WTC11 (cell line): ENCODE data around the gene CDSN. TPM values are rescaled to one million over a fixed set of nuclear protein-coding genes. Genes with fewer than 3 reads are reported as not detected.

ENCODE experiments used
- ATAC-seq: fragments of 200-7000 bp; cut with Tn5 transposase; 2 replicates; pipeline ENCODE4 v1.10.0; 2021; ENCODE audit warnings: mild to moderate bottlenecking, moderate library complexity
- CTCF ChIA-PET: fragments of 300-600 bp; sonication (Branson Sonifier 250); formaldehyde crosslinking; loops from one replicate; lab custom pipeline; 2021; ENCODE audit warnings: antibody characterized with exemption; lab: Charles Lee
- POLR2A ChIA-PET: fragments of 350-600 bp; sonication (Branson Sonifier 250); formaldehyde crosslinking; loops from one replicate; lab custom pipeline; 2021; ENCODE audit warnings: antibody characterized with exemption; lab: Charles Lee
- DNase-seq: peaks from one replicate; pipeline ENCODE4 v3.0.0; 2021; ENCODE audit warnings: low spot score
- H3K27ac Mint-ChIP-seq: 2 replicates; pipeline ENCODE4 v1.8.0; 2021; ENCODE audit warnings: mixed read lengths
- H3K27me3 Mint-ChIP-seq: 2 replicates; pipeline ENCODE4 v1.8.0; 2021; ENCODE audit warnings: low read depth, mild to moderate bottlenecking, moderate library complexity, mixed read lengths
- H3K36me3 Mint-ChIP-seq: 2 replicates; pipeline ENCODE4 v1.8.0; 2021; ENCODE audit warnings: mixed read lengths
- H3K4me1 Mint-ChIP-seq: 2 replicates; pipeline ENCODE4 v1.8.0; 2022; ENCODE audit warnings: mixed read lengths
- H3K4me3 Mint-ChIP-seq: 2 replicates; pipeline ENCODE4 v1.8.0; 2021; ENCODE audit warnings: mild to moderate bottlenecking, moderate library complexity, mixed read lengths
- H3K9me3 Mint-ChIP-seq: 2 replicates; pipeline ENCODE4 v1.8.0; 2021; ENCODE audit warnings: mixed read lengths
- CREB1 ChIP-seq: sonication (generic); formaldehyde crosslinking; IDR thresholded peaks from 2 replicates; pipeline ENCODE4 v1.8.0; 2023; ENCODE audit warnings: mild to moderate bottlenecking, missing genetic modification reagents
- ESRRA ChIP-seq: sonication (generic); formaldehyde crosslinking; IDR thresholded peaks from 2 replicates; pipeline ENCODE4 v1.8.1; 2022; ENCODE audit warnings: mild to moderate bottlenecking, missing genetic modification reagents, borderline replicate concordance
- FOXK1 ChIP-seq: sonication (generic); formaldehyde crosslinking; IDR thresholded peaks from 2 replicates; pipeline ENCODE4 v1.8.0; 2022; ENCODE audit warnings: mild to moderate bottlenecking, moderate library complexity, missing genetic modification reagents
- JAZF1 ChIP-seq: fragments of 250-450 bp; sonication (Bioruptor Pico); IDR thresholded peaks from 2 replicates; pipeline ENCODE4 v1.9.0; 2021; ENCODE audit warnings: moderate library complexity, mild to moderate bottlenecking, inconsistent platforms
- MAX ChIP-seq: sonication (generic); formaldehyde crosslinking; IDR thresholded peaks from 2 replicates; pipeline ENCODE4 v1.8.0; 2022; ENCODE audit warnings: mild to moderate bottlenecking, missing genetic modification reagents
- MLX ChIP-seq: sonication (generic); formaldehyde crosslinking; IDR thresholded peaks from 2 replicates; pipeline ENCODE4 v1.8.1; 2023; ENCODE audit warnings: mild to moderate bottlenecking, missing genetic modification reagents, moderate library complexity
- NFATC4 ChIP-seq: fragments of 250-450 bp; sonication (Bioruptor Pico); IDR thresholded peaks from 2 replicates; pipeline ENCODE4 v1.9.0; 2021; ENCODE audit warnings: mild to moderate bottlenecking
- NR1H2 ChIP-seq: sonication (generic); formaldehyde crosslinking; IDR thresholded peaks from 2 replicates; pipeline ENCODE4 v1.9.0; 2021; ENCODE audit warnings: mild to moderate bottlenecking, moderate library complexity, missing genetic modification reagents
- PRDM15 ChIP-seq: sonication (generic); formaldehyde crosslinking; IDR thresholded peaks from 2 replicates; pipeline ENCODE4 v1.8.0; 2022; ENCODE audit warnings: missing genetic modification reagents
- PRRX2 ChIP-seq: fragments of 250-450 bp; sonication (Bioruptor Pico); IDR thresholded peaks from 2 replicates; pipeline ENCODE4 v1.8.0; 2021; ENCODE audit warnings: mild to moderate bottlenecking
- SP1 ChIP-seq: sonication (generic); formaldehyde crosslinking; conservative IDR thresholded peaks from 2 replicates; pipeline ENCODE4 v1.8.1; 2022; ENCODE audit warnings: missing genetic modification reagents
- ZNF121 ChIP-seq: sonication (generic); formaldehyde crosslinking; IDR thresholded peaks from 2 replicates; pipeline ENCODE4 v1.8.0; 2023; ENCODE audit warnings: missing genetic modification reagents
- ZNF263 ChIP-seq: sonication (generic); formaldehyde crosslinking; IDR thresholded peaks from 2 replicates; pipeline ENCODE4 v1.8.1; 2022; ENCODE audit warnings: low read depth, mild to moderate bottlenecking, moderate library complexity, missing genetic modification reagents
- ZNF281 ChIP-seq: sonication (generic); formaldehyde crosslinking; IDR thresholded peaks from 2 replicates; pipeline ENCODE4 v1.8.0; 2023; ENCODE audit warnings: mild to moderate bottlenecking, missing genetic modification reagents
- ZNF317 ChIP-seq: sonication (generic); formaldehyde crosslinking; IDR thresholded peaks from 2 replicates; pipeline ENCODE4 v1.8.1; 2023; ENCODE audit warnings: low read depth, mild to moderate bottlenecking, moderate library complexity, missing genetic modification reagents, borderline replicate concordance
- ZNF512 ChIP-seq: sonication (generic); formaldehyde crosslinking; IDR thresholded peaks from 2 replicates; pipeline ENCODE4 v1.8.1; 2022; ENCODE audit warnings: missing genetic modification reagents, borderline replicate concordance
- total RNA-seq: library from RNA; stranded (reverse); gene quantifications from 3 replicates; pipeline ENCODE4 v1.2.3, GENCODE V29; 2021
- TF ChIP-seq, protein P1 (sequence below): fragments of 250-450 bp; sonication (Bioruptor Pico); IDR thresholded peaks from 2 replicates; pipeline ENCODE4 v1.8.0; 2021; ENCODE audit warnings: mild to moderate bottlenecking
- TF ChIP-seq, protein P2 (sequence below): sonication (generic); formaldehyde crosslinking; IDR thresholded peaks from 2 replicates; pipeline ENCODE4 v1.8.0; 2022; ENCODE audit warnings: mild to moderate bottlenecking, missing genetic modification reagents
- TF ChIP-seq, protein P3 (sequence below): fragments of 250-450 bp; sonication (Bioruptor Pico); IDR thresholded peaks from 2 replicates; pipeline ENCODE4 v1.9.0; 2021; ENCODE audit warnings: mild to moderate bottlenecking
- TF ChIP-seq, protein P4 (sequence below): sonication (generic); formaldehyde crosslinking; IDR thresholded peaks from 2 replicates; pipeline ENCODE4 v1.8.1; 2022; ENCODE audit warnings: mild to moderate bottlenecking, missing genetic modification reagents, moderate library complexity, borderline replicate concordance

CDSN gene
- total RNA-seq, 1 experiment from 2014 or later, result not detected

GRCh38 chr6:31114541-31114878, 5.7 kb downstream of the CDSN start, which contains the start of gene PSORS1C1 (continued):
- TF ChIP-seq MLX, result no peak
- no peak for TF ChIP-seq ZNF121 (CRISPR knock-in tag)
- no peak for TF ChIP-seq ZNF512 (CRISPR knock-in tag)
- TF ChIP-seq MAX (CRISPR knock-in tag), result no peak
- no peak for TF ChIP-seq ZNF317 (CRISPR knock-in tag)
- TF ChIP-seq ZNF263 (CRISPR knock-in tag), result no peak
- TF ChIP-seq NFATC4, result no peak
- TF ChIP-seq FOXK1, result no peak

DNA sequence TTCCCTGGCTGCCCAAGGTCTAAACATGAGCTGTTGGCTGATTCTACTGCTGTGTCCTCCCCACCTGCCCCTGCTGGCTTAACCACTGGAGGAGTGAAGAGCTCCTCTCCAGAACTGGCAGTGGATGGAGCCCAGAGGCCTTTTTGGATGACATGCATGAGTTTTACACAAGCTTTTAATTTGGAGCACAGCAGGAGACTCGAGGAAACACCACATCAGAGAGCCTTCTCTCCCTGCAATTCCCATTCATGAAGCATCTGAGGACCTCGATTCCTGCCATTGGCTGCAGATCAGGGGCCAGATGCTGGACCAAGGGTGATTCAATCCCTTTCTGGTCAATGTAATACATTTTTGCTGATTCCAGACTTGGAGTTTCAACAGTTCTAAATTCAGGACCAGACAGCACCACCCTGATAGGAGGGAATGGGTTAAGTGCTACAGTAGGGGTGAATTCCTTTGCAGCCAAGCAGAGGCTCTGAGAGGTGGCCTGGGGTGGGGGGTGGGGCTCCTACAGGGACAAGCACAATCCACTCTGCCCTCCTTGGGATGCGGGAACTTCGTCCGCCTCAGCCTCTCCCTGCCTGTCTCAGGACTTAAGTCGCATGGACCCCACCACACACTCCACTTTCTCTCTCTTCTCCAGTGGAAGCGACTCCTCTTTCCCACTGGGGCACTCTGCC, 6.2 kb downstream of the CDSN start:
- Mint-ChIP-seq H3K27me3 (peaks cover 32% of the 10 kb centered on the region), H3K9me3 (no peaks in the 10 kb centered on the region), H3K36me3 (no peaks in the 10 kb centered on the region), H3K4me3 (no peak overlapping the region), H3K27ac (no peak overlapping the region; the same call in 1 of the 2 replicates), H3K4me1 (peaks cover 39% of the 10 kb centered on the region)
- no peak; the same call in 1 of the 2 replicates for ATAC-seq
- ChIA-PET POLR2A (no interaction called here), CTCF (interaction anchor here (0.6 to 11.0 kb wide), 10 partner anchors 11 to 253 kb away, joined by 3 to 90 read pairs (median 8); partner anchors contain the start of gene VARS2)
- no peak for DNase-seq
- TF ChIP-seq CREB1 (CRISPR knock-in tag) (no peak), SP1 (CRISPR knock-in tag) (no peak), JAZF1 (CRISPR knock-in tag) (no peak), MAX (CRISPR knock-in tag) (no peak), PRRX2 (no peak), PRDM15 (CRISPR knock-in tag) (no peak), ESRRA (CRISPR knock-in tag) (no peak), NR1H2 (CRISPR knock-in tag) (no peak), ZNF281 (CRISPR knock-in tag) (no peak)
- TF ChIP-seq, protein P1, sequence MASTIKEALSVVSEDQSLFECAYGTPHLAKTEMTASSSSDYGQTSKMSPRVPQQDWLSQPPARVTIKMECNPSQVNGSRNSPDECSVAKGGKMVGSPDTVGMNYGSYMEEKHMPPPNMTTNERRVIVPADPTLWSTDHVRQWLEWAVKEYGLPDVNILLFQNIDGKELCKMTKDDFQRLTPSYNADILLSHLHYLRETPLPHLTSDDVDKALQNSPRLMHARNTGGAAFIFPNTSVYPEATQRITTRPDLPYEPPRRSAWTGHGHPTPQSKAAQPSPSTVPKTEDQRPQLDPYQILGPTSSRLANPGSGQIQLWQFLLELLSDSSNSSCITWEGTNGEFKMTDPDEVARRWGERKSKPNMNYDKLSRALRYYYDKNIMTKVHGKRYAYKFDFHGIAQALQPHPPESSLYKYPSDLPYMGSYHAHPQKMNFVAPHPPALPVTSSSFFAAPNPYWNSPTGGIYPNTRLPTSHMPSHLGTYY (CRISPR knock-in tag), result no peak
- TF ChIP-seq, protein P2, sequence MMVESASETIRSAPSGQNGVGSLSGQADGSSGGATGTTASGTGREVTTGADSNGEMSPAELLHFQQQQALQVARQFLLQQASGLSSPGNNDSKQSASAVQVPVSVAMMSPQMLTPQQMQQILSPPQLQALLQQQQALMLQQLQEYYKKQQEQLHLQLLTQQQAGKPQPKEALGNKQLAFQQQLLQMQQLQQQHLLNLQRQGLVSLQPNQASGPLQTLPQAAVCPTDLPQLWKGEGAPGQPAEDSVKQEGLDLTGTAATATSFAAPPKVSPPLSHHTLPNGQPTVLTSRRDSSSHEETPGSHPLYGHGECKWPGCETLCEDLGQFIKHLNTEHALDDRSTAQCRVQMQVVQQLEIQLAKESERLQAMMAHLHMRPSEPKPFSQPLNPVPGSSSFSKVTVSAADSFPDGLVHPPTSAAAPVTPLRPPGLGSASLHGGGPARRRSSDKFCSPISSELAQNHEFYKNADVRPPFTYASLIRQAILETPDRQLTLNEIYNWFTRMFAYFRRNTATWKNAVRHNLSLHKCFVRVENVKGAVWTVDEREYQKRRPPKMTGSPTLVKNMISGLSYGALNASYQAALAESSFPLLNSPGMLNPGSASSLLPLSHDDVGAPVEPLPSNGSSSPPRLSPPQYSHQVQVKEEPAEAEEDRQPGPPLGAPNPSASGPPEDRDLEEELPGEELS, result no peak
- TF ChIP-seq, protein P3, sequence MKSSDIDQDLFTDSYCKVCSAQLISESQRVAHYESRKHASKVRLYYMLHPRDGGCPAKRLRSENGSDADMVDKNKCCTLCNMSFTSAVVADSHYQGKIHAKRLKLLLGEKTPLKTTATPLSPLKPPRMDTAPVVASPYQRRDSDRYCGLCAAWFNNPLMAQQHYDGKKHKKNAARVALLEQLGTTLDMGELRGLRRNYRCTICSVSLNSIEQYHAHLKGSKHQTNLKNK (CRISPR knock-in tag), result no peak
- TF ChIP-seq, protein P4, sequence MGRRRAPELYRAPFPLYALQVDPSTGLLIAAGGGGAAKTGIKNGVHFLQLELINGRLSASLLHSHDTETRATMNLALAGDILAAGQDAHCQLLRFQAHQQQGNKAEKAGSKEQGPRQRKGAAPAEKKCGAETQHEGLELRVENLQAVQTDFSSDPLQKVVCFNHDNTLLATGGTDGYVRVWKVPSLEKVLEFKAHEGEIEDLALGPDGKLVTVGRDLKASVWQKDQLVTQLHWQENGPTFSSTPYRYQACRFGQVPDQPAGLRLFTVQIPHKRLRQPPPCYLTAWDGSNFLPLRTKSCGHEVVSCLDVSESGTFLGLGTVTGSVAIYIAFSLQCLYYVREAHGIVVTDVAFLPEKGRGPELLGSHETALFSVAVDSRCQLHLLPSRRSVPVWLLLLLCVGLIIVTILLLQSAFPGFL (CRISPR knock-in tag), result no peak
